Activated T-cell treated with anti-CD3 and anti-CD28 coated beads, Interleukin-2, amount 50 U/mL, for 48 hours (primary cell): Measurements from ENCODE around the gene SLC6A9.
A peak's percentile ranks its signal among the peaks of the same experiment; 100 is the strongest.

Source experiments
- DNase-seq, 2 experiments: peaks; one replicate each; pipeline ENCODE4 v3.0.0-alpha.2; 2020

The SLC6A9 gene

DNA sequence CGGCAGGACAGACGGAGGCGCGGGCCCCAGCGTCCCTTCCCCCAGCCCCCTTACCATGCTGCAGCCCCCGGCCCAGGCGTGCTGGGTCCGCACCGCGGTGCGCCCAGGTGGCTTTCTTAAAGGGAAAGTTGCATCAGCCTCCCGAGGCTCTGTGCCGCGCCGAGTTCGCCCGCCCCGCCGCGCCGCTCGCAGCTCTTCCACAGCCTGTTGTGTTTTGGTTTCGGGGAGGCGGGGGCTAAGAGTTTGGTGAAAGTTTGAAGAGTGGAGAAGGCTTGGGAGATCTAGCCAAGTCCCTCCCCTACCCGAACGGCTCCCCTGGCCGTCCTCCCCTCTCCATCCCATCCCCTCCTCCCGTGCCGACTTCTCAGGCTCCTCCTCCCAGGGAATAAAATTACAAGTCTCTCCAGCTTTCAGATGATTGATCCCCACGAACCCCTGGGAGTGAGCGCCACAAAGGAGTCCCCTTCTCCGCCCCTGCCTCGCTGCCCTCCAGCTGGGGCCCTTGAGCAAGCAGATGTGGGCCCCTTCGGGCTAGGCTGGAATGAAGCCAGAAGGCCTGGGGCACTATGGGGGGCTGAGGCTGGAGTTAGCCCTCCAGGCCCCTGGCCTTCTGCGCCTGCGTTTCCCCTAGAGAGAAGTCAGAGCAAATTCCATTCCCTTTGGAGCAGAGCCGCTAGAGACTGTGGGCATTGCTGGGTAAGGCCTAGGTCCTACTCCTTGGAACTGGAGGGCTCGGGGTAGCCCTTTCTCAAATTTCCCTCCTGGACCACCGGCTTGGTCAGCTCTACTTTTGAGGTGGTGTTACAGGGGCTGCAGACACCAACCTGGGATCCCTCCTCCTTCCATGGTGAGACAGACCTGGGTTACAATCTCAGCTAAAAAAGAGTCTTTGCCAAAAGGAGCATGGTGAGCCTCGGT is at the start of gene SLC6A9:
TSS of gene SLC6A9 (minus strand) at position 211 of the 918 bp plus-strand sequence. CDS start 7,185 bp downstream, outside the sequence.
- DNase-seq = peak; percentile 66 to 67

DNA sequence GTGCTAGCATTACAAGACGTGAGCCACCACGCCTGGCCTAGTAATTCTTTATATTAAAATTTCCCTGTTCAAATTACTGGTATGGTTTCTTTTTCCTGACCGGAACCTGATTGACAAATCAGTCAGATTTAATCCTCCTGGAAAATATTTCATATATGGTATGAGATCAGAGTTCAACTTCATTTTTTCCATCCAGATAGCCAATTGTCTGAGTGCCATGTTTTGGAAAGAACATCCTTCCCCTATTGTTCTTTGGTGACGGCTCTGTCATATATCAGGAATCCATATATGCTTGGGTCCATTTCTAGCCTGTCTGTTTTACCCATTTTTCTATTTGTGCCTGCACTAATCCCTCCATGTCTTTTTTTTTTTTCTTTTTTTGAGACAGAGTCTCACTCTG is 48.3 kb upstream of the SLC6A9 start:
- no peak for DNase-seq

DNA sequence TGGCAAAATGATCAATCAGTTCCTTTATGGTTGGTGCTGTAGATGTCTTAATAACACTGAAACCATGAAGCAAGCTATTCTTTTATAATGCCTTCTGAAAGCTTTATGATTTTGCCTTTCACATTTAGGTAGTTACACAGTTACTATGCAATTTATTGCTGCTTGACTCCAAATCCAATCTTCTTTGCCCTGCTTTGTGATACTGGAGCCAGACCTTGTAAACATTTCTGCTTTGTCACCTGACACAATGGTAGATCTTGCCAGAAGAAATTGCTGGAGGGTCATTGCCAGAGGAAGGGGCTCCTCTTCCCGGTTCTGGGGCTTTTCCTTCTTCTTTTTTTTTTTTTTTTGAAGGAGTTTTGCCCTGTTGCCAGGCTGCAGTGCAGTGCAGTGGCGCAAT is 46.8 kb upstream of the SLC6A9 start:
- no peak for DNase-seq

GRCh38 chr1:44077421-44077820 is 46.2 kb upstream of the SLC6A9 start:
- DNase-seq = no peak

DNA sequence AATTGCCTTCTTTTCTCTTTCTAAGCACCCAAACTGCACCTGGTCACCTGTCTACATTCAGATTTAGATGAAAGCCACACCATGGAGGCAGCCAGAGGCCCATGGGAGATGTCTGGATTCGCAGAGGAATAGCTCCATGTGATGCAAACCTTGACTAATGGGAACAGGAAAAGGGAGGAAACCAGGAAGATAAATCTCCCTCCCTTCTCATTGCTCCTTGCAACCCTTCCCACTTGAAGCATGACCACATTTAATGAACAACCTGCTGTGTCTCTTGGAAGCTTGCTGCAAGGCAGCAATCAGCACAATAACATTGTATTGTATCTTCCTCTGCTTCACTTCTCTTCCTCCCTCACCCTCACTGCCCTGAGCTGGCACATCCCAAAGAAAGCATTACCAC is 44.8 kb upstream of the SLC6A9 start:
- DNase-seq = no peak

GRCh38 chr1:44074415-44074814 is 43.2 kb upstream of the SLC6A9 start:
- no peak for DNase-seq

- DNase-seq = no peak
Observed at GRCh38 chr1:44073528-44073927, 42.3 kb upstream of the SLC6A9 start.

- no peak for DNase-seq
Observed at GRCh38 chr1:44072821-44073220, 41.6 kb upstream of the SLC6A9 start.

- no peak for DNase-seq
Observed at GRCh38 chr1:44072204-44072603, 40.9 kb upstream of the SLC6A9 start.

DNA sequence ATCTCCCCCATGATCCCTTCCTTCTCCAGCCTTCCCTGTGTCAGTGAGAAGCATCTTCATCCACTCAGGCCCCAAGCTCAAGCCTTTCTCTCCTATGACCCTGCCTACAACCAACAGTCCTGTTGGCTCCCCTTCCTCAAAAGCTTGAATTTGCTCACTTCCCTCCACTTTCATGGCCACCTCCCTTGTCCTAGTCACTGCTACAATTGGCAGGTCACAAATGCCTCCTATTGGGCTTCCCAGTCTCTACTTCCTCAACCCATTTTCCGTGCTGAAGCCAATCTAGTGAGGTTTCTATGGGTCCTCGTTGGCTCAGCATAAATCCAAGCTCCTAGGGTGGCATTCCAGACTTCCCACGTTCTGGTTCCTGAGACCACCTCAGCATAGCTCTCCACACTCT is 40.2 kb upstream of the SLC6A9 start:
- DNase-seq = no peak

- DNase-seq = no peak
Observed at GRCh38 chr1:44068442-44068921, 37.2 kb upstream of the SLC6A9 start.

GRCh38 chr1:44067266-44068250 is 36.3 kb upstream of the SLC6A9 start:
- DNase-seq = no peak

GRCh38 chr1:44062656-44063179 is 31.5 kb upstream of the SLC6A9 start:
- no peak for DNase-seq

GRCh38 chr1:44061857-44062256 is 30.6 kb upstream of the SLC6A9 start:
- no peak for DNase-seq

GRCh38 chr1:44060830-44061267 is 29.6 kb upstream of the SLC6A9 start:
- no peak for DNase-seq

GRCh38 chr1:44059664-44060355 is 28.5 kb upstream of the SLC6A9 start:
- no peak for DNase-seq

GRCh38 chr1:44059212-44059611 is 27.9 kb upstream of the SLC6A9 start:
- DNase-seq = no peak

GRCh38 chr1:44057293-44057692 is 26.0 kb upstream of the SLC6A9 start:
- no peak for DNase-seq

GRCh38 chr1:44053394-44053793 is 22.1 kb upstream of the SLC6A9 start:
- DNase-seq = no peak

GRCh38 chr1:44050261-44050660 is 19.0 kb upstream of the SLC6A9 start:
- no peak for DNase-seq

DNA sequence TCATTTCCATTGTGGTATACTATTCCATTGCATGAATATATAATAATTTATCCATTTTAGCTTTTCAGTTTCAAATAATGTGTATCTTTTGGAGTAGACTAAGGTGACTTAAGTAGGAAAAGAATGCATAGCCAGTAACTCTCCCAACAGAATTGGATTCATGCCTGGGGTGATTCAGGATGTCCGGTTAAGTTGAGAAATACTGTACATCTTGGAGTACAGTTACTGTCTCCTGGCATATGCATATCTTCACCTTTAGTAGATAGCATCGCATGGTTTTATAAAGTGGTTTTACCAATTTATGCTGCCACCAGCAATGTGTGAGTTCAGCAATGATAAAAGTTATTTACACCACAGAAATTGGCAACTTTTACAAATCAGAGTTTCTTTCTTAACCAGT is 18.6 kb upstream of the SLC6A9 start:
- DNase-seq = no peak

DNA sequence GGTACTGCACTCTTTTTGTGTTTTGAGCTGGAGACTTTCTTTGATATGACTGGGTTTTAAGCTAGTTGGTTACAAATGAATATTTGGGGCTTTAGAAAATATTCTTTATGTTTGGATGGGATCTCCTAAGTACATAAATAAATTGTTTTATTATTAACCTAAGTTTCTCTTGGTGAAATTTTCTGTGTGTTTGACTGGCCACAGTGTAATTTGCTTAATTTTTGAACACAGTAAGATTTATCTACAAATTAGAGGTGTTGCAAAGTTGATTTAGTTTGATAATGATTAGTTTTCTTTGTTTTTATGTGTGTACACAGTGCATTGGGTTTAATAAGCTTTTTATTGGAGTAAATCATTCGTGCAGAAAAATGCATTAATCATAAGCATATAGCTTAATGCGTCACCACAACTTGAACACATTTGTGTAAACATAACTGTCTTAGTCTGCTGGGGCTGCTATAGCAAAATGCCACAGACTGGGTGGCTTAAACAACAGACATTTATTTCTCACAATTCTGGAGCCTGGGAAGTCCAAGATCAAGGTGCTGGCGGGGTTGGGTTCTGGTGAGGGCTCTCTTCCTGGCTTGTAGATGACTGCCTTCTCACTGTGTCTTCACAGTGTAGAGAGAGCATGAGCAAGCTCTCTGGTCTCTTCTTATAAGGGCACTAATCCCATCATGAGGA is 17.4 kb upstream of the SLC6A9 start:
- DNase-seq = no peak
